GM19351 (cell line): ENCODE data around the gene DNAH1.

ENCODE experiments used
- ATAC-seq: cut with Tn5 transposase; IDR thresholded peaks from one replicate; pipeline ENCODE4 v1.9.1; 2021; ENCODE audit warnings: mild to moderate bottlenecking, moderate library complexity; ENCODE audit not compliant: unreplicated experiment

The DNAH1 gene

DNA sequence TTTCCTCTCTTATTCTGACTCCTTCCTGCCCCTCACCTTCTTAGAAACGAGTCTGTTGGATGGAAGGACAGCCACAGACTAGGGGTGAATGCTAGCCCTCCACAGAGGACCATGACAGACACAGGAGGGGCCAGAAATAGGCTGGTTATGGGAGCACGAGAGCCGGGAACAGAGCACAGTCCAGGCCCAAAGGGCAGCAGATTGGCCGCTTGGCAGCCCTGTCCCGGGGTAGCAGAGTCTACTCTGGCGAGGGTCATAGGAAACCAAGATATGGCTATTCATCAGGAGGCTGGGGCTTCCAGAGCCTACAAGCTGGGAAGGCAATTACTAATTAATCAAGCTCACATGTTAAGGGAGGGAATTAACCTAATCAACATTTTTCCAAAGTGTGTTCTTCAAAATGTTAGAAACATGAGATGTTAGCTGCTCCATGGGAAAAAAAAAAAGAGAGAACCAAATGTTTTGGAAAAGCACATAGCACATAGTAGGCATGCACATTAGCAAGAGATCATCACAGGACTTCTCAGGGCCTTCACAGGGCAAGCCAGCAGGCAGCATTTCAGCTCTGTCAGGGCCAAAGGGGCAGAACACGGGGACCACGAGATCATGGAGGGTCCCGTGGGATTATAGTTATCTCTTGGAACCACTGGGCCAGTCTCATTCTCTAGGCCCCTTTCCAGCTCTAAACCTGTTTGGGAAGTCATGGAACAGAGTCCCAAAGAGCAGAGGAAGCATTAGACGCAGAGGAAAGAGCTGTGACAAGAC lies 115.5 kb downstream of the DNAH1 start:
- ATAC-seq, result no peak

DNA sequence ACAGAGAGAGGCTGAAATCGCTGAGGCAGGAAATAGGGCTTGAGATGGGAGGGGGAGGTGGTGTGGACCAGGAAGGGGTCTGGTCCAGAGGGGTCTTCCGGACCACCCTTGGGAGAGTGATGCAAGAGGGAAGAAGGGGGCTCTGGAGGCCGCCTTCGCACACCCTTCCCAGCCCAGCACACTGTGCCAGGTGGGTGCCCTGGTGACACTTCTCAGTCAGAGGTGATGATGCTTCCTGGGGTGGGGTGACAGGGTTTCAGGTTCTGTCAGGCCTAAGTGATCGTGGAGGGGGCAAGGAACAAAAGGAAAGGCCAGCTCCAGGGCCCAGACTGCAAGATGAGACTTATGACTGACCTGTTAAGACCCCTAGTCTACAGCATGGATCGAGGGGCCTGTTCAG lies 116.1 kb downstream of the DNAH1 start:
- ATAC-seq, result no peak

DNA sequence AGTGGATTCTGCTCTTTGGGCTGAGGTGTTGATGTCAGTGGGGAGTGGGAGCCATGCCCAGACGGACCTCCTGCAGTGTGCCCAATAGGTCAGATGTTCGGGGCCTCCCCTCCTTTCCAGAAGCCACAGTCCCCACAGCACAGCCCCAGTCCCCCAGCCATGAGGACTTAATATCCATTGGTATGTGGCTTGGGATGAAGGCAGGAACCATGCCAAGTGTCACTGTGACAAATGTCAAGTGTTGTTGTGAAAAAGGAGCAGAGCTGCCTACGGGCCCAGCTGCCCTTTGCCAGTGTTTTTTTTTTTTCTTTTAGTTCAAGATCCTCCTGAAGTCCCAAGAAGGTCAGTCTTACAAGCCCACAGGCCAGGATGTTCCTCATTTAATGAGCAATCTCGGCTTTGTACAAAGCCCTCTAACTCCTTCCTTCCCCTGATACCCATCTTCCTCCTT lies 116.6 kb downstream of the DNAH1 start:
- ATAC-seq, result no peak

DNA sequence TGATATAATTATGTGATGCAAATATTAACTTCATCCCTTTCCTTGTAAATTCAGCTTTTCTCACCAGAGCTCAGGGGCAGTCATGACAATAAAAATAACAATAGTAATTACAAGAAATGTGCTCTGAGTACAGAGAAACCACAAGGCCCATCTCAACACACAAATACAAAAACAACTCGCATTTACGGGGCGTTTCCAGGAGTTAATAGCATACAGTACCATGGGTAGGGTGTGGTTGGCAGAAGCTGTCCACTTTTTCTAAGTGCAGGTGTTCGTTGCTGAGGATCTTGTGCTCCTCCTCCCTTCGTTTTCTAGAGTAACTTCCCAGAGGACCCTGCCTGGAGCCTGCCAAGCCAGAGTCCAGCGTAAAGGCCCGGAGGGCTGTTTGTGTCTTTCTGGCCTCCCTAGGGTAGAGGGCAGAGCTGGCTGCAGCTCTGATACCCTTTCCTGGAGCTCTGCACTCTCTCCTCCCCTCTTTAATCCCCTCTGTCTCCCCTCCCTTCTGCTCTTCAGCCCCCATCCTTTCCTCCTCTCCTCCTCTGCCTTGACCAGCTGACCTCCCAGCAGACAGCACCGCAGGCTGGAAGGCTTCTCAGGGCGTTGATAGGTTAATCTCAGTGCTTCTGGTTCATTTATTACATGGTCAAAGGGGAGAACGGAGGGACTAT lies 117.3 kb downstream of the DNAH1 start:
- no peak for ATAC-seq

DNA sequence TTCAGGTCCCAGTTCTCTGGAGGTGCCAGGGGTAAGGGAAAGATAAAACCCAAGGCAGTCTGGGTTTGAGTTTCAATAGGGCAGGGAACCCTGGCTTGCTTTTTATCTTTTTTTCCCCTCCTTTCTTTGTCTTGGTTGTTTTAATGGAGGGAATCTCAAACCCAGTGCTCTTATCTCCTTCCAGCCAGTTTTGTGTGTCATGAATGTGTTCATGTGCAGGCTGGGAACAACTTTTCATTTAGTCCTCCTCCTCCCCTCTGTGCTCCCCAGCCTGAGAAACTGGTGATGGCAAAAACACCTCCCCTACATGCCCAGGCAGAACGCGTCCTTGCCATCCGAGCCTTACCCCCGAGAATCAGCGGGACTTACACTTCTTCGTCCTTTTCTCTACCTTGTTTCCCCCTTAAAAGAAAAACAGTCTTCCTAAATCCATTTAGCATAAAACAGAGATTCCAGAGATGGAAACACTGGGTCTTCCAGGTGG lies 117.9 kb downstream of the DNAH1 start:
- ATAC-seq, result no peak

DNA sequence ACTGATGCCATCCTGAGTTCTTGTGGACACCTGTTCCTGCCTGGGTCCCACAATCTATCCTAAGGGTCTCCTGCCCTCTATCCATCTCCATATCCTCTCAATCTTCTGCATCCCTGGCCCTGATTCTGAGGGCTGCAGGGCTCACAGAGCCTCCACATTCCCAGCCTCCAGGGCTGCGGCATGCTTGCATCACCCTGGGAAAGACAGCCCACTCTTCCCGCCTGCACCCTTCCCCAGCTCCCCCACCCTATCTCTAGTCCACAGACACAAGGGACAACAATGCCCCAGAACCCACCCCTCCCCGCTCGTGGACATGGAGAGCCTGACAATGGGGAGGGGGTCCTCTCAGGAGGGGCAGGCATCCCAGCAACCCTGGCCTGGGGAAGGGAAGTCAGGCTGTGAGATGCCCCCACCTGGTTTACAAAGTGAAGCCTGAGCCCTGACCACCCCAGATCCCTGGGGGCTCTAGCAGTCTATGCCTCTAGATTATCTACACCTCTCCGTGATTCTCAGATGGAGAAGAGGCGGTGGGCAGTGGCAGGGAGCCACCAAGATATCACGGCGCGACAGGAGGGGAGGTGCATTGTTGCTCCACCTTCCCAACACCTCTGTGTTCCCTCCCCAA lies 118.5 kb downstream of the DNAH1 start:
- no peak for ATAC-seq

DNA sequence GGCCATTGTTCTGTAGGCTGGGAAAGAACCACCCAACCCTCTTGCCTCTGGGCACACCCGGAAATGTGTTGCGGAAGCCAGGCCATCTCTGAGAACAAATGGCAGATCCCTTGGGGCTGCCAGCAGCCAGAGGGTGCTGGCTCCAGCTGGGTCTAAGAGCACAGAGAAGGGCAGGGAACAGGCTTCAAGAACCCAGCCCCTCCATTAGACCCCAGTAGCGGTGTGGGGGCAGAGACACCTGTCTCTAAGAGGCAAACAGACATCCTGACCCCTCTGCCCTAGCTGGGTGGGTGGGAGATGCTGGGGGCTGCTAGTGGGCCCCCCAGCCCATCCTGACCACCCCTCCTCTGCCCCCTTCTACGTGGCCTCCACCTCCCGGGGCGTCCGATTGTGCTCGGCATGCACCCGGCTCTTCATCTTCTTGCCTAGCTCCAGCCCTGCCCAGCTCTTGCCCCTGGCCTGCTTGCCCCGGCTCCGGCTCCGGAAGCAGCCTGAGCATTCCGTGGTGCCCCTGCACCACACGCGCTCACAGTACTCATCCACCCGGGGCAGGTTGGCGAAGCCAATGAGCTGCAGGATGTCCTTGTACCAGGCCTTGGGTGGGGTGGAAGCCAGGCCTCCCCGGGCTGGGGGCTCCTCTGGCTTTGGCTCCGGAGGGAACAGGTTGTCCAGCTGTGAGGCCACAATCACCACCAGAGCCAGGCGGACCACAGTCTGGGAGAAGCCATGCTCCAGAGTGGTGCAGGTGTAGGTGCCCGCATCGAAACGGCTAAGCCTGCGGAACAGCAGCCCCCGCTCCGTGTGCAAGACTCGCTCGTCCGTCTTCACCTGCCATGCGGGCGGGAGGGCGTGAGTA lies 119.4 kb downstream of the DNAH1 start:
- ATAC-seq, result no peak

DNA sequence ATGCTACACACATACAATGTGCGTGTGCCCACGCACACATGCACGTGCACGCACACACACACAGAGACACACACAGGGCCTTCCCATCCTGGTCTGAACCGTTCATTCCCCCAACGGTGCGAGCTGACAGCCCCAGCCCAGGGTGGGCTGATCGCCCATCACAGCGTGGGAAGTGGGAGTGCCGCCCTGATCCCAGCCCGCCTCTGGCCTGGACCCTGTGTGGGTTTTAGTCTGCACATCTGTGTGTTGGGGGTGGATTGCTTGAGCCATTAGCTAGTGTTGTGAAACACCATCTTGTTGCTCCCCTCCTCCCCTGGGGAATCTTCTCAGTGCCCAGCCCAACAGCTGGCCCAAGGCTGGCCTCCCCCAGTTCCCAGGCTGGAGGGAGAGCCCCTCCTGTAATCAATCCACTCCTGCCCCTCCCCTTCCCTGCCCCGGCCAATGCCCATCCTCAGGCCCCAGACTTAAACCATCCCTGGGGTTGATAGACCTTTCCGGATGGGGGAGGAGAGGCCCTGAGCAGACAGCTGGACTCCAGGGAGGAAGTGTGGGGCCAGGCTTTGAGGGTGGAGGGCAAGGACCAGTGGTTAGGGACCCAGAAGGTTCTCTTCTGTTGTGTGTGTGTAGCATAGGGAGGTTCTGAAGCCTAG lies 120.5 kb downstream of the DNAH1 start:
- no peak for ATAC-seq

DNA sequence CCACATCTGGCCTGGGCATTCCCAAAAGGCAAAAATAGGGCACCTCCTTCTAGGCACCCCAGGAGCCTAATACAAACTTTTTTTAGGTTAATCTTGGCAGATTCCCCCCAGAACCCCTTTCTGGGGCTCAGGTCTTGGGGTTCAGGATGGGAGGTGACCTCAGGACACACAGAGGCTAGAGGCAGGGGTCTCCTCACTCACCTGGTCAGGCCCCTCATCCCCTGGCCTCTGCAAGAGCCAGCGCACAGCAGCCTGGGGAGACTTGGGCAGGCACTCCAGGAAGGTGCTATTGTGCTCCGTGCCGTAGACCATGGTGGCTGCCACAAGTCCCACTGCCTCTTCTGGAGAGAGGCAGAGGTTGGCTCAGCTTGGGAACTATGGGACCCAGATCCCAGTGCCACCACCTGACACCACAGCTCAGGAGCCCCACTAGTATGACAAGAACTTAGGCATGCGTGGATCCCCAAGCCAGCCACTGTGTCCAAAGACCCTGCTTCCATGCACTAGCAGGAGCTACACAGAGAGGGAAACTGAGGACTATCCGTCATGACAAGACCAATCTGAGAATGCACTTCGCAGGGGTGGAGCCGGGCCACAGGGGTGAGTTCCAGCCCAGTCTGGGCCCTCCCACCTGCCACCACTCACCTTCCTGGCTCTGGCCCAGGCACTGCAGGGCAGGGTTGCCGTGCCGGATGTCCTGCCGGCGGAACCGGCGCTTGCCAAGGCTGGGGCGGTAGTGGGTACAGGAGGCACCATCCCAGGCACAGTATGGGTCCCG lies 121.4 kb downstream of the DNAH1 start:
- ATAC-seq, result no peak

DNA sequence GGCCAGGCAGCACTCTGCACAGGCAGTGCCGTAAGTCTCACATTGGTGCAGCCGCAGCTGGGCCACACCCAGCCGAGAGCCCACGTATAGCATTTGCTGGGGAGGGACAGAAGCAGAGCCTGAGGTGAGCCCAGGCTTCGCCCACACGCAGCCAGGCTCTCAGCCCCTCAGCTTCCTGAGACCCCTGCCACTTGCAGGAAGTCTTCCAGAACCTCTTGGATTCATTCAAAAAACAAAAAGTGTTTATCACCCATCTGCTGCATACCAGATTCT lies 121.9 kb downstream of the DNAH1 start:
- ATAC-seq, result no peak

DNA sequence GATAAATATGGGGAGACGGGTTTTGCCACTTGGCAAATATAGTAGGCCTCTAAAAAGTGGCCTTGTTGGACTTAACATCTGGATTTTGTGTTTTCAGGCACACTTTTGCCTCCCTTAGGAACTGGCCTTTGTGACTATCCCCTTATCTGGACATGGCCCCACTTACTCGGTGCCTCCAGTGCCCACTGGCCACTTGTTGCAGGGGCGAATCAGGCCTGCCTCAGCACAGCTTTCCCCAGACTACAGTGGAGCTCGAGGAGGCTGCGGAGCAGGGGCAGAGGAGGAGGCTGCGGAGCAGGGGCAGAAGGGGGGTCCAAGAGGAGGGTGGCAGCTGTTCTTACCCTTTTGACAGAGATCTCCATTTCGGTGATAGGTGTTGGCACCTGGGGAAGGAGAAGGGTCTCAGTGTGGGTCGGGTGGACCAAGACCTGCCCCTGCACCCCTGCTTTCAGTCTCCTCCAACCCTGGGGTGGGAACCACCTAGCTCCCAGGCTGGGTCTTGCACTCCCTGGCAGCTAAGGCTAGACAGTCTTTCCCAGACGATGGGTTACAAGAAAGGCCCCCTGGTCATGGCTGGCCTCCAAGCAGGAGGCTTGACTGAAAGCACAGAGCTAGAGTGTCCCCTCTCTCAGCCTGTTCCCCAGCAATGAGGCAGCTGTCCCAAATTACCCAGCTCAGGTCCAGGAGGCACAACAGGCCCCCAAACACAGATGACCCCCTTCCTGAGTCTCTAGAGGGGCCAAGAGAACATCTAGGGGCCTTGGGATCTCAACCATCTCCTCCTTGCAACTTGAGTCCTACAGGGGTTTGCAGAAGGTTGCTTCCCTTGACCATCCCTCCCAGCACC lies 122.7 kb downstream of the DNAH1 start:
- no peak for ATAC-seq

DNA sequence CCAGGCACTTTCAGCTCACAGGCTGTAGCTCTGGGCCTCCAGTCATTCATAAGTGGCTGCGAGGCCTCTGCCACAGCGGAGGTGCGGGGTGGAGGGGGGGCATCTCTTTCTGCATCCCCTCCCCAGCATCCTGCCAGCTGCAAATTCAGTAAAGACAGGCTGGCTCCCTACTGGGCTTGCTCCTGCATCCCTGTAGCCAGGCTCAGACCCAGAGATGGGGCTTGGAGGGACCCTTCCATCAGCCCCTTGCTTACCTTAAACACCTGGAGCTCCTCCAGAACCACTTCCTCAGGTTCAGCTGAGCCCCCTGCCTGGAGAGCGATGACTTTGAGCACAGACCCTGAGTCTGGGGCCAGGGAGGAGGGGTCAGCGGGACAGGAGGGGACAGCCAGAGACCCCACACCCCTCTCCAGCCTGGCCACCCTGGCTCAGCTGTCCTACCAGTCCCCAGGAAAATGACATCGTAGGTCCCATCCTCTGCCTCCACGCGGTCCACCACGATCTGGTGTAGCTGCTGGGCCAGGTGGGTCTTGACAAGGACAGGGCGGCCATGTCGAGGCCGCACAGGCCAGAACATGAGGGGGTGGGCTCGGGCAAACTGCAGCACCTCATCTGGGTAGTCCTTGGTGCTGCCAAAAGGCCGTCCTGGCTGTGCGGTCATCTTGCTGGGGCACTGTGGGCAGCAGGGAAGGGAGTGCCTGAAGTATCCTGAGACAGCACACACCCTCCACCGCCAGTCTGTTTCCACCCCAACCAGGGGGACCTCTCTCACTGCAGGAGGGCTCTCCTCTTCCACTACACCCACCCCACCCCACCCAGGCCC lies 123.5 kb downstream of the DNAH1 start:
- ATAC-seq, result no peak

DNA sequence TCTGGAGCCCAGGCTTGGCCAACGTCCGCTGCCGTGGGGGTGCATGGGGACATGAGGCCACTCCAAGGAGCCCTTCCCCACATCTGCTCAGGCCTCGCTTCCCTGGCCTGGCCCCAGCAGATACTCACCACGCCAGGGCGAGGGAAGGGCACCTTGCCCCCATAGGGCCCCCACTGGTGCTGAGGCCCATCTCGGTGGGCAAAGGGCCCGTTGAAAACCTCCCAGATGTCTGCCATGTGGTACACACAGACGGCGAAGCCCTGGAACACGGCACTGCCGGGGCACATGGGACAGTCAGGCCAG lies 124.1 kb downstream of the DNAH1 start:
- no peak for ATAC-seq

DNA sequence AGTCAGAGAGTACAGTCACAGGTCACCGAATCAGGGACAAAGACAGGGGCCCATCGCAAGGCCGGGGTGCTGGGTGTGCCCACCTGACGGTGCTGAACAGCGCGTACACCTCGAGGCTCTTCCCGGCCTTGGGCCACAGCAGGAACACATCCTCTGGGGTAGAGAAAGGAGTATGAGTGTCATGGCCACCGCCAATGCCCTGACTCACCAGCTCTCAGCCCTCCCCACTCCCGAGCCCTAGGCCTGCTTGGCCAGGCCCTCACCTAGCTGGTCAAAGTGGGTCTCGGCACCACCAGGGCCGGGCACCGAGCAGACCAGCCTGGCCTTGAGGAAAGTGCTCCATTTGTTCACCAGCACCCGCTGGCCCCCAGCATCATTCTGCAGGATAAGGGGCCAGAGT lies 124.6 kb downstream of the DNAH1 start:
- ATAC-seq, result no peak

DNA sequence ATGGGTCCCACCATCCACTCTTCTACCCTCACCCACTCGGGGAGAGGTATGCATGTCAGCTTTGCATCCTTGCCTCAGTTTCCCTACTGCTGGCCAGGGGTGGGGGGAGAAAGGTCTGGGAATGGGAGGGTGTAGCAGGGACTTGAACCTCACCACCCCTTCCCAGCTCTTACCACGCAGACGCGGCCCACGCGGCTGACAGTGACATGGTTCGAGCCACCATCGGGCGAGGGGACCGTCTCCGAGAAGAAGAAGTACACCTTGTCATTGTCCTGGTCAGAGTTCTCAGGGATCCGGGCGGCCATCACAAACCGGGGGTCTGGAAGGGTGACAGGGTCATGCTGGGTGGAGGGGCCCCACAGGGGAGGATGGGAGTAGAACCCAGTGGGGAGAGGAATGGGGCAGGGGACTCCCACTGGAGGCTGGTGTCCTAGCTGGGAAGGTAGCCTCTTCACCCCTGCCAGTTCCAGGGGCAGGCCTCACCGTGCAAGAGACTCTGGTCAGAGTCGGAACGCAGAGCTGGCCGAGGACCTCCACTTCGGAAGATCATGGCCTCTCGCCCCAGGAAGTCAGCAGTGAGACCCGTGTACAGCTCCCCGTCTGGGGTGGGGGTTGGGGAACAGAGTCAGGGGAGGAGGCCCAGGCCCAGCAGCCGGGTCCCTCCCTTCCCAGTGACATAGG lies 125.1 kb downstream of the DNAH1 start:
- ATAC-seq, result no peak

DNA sequence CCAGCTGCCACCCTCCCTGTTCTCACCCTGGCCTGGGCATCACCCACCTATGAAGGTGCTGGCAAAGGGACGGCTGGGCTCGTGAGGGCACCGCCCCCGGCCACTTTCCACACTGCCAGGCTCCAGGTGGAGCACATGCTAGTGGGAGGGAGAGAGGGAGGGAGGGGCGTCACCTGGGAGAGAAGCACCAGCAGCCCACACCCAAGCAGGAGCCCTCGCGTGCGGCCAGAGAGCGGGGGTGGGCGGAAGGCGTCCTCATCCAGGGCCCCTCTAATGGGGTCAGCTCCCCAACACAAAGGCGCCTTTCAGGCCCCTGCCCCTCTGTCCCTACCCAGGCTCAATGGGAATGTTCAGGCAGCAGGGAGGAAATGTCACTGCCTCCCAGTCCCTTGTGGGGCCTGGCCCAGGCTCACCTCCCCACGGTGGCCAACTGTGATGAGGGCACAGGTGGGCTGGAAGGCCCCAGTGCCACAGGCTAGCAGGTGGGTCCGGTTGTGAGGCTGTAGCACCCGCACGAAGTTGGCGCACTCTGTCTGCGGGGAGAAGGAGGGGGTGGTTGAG lies 125.7 kb downstream of the DNAH1 start:
- no peak for ATAC-seq

DNA sequence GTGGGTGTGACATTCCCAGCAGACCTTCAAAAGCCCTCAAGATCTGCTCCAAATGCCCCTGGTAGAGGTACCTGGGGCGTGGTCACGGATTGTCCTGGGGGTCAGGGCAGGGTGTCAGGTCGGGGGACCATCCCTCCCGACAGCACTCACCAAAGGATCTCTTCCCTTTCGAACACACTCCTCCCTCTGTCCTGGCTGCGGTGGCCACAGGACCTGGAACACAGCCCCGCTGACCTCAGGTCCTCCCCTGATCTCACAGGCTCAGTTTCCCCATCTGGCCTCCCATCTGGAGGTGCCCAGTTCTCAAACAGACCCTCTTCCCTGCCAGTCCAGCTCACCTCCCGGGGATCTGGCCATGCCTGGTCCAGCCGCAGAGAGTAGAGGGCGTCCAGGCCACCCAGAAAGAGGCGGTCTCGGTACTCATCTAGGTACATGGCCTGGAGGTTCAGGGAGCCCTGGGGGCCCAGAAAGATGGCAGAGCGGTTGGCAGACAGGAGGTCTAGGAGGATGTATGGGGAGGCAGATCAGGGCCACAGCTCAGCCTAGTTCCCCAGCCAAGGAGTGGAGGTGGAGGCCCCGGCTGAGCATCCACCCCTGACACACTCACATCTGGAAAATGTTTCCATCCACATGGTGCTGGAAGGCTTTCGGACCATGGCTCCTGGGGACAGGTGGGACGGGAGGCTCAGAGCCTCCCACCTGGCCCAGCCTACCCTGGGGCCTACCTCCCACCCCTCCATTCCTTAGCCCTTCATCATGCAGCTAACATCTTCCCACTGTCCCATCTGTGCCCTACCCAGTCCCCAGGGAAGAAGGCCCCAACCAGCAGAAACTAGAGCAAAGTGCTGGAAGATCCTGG lies 126.5 kb downstream of the DNAH1 start:
- ATAC-seq, result no peak
